ACC112 (cell line): ENCODE measurements around the gene EPHA3.

Experiments
- H2AFZ ChIP-seq: fragments of 200-600 bp; sonication (generic); one replicate; pipeline ENCODE4 v1.6.0; 2017; ENCODE audit warnings: antibody characterized with exemption, low read length; ENCODE audit not compliant: unreplicated experiment
- H3K27ac ChIP-seq: fragments of 200-600 bp; sonication (generic); 2 replicates; pipeline ENCODE4 v1.5.1; 2014; ENCODE audit warnings: low read depth, mild to moderate bottlenecking, antibody characterized with exemption, low read length, moderate library complexity
- H3K27me3 ChIP-seq: fragments of 200-600 bp; sonication (generic); 2 replicates; pipeline ENCODE4 v1.6.1; 2014; ENCODE audit warnings: mild to moderate bottlenecking, antibody characterized with exemption, low read length, moderate library complexity, mixed read lengths; ENCODE audit not compliant: insufficient read depth
- H3K36me3 ChIP-seq: fragments of 200-600 bp; sonication (generic); 2 replicates; pipeline ENCODE4 v1.6.1; 2016; ENCODE audit warnings: mild to moderate bottlenecking, antibody characterized with exemption, low read length, moderate library complexity, mixed read lengths; ENCODE audit not compliant: insufficient read depth
- H3K4me1 ChIP-seq: fragments of 200-600 bp; sonication (generic); one replicate; pipeline ENCODE4 v1.6.1; 2016; ENCODE audit warnings: low read length, mixed read lengths; ENCODE audit not compliant: insufficient read depth, unreplicated experiment, control insufficient read depth
- H3K4me3 ChIP-seq: fragments of 200-600 bp; sonication (generic); 2 replicates; pipeline ENCODE4 v1.5.1; 2014; ENCODE audit warnings: mild to moderate bottlenecking, low read depth, low read length
- H3K79me2 ChIP-seq: fragments of 200-600 bp; sonication (generic); one replicate; pipeline ENCODE4 v1.6.0; 2016; ENCODE audit warnings: low read length; ENCODE audit not compliant: control insufficient read depth, unreplicated experiment, insufficient read depth

EPHA3 gene

GRCh38 chr3:89144080-89144479, 36.7 kb downstream of the EPHA3 start:
- Histone ChIP-seq H2AFZ (no peak overlapping the region), H3K4me3 (no peak overlapping the region), H3K79me2 (no peaks in the 10 kb centered on the region), H3K27me3 (no peaks in the 10 kb centered on the region), H3K4me1 (peaks cover 10% of the 10 kb centered on the region), H3K27ac (no peak overlapping the region), H3K36me3 (no peaks in the 10 kb centered on the region)

GRCh38 chr3:89145995-89146394, 38.6 kb downstream of the EPHA3 start:
- peaks cover 10% of the 10 kb centered on the region for H3K4me1 ChIP-seq
- H3K27ac ChIP-seq: peak overlapping the region; percentile 71
- H3K4me3 ChIP-seq: no peak overlapping the region
- no peak overlapping the region for H2AFZ ChIP-seq
- H3K36me3 ChIP-seq: no peaks in the 10 kb centered on the region
- no peaks in the 10 kb centered on the region for H3K79me2 ChIP-seq
- no peaks in the 10 kb centered on the region for H3K27me3 ChIP-seq

GRCh38 chr3:89154416-89154815, 47.0 kb downstream of the EPHA3 start:
- no peaks in the 10 kb centered on the region for H3K36me3 ChIP-seq
- no peak overlapping the region for H3K4me3 ChIP-seq
- H3K27me3 ChIP-seq: no peaks in the 10 kb centered on the region
- no peaks in the 10 kb centered on the region for H3K4me1 ChIP-seq
- no peaks in the 10 kb centered on the region for H3K79me2 ChIP-seq
- H2AFZ ChIP-seq: no peak overlapping the region
- H3K27ac ChIP-seq: no peak overlapping the region

- Histone ChIP-seq H3K27me3 (no peaks in the 10 kb centered on the region), H2AFZ (no peak overlapping the region), H3K27ac (no peak overlapping the region), H3K36me3 (no peaks in the 10 kb centered on the region), H3K4me1 (no peaks in the 10 kb centered on the region), H3K4me3 (no peak overlapping the region), H3K79me2 (no peaks in the 10 kb centered on the region)
Observed at GRCh38 chr3:89155811-89156210, 48.4 kb downstream of the EPHA3 start.

- no peak overlapping the region for H3K27ac ChIP-seq
- no peaks in the 10 kb centered on the region for H3K79me2 ChIP-seq
- no peak overlapping the region for H3K4me3 ChIP-seq
- H2AFZ ChIP-seq: no peak overlapping the region
- no peaks in the 10 kb centered on the region for H3K4me1 ChIP-seq
- H3K36me3 ChIP-seq: no peaks in the 10 kb centered on the region
- no peaks in the 10 kb centered on the region for H3K27me3 ChIP-seq
Observed at GRCh38 chr3:89157575-89157974, 50.2 kb downstream of the EPHA3 start.

GRCh38 chr3:89159605-89160004, 52.2 kb downstream of the EPHA3 start:
- no peak overlapping the region for H3K4me3 ChIP-seq
- no peaks in the 10 kb centered on the region for H3K36me3 ChIP-seq
- no peaks in the 10 kb centered on the region for H3K79me2 ChIP-seq
- H3K27ac ChIP-seq: no peak overlapping the region
- H3K27me3 ChIP-seq: no peaks in the 10 kb centered on the region
- H2AFZ ChIP-seq: no peak overlapping the region
- H3K4me1 ChIP-seq: no peaks in the 10 kb centered on the region

GRCh38 chr3:89164774-89165173, 57.4 kb downstream of the EPHA3 start:
- no peaks in the 10 kb centered on the region for H3K36me3 ChIP-seq
- no peaks in the 10 kb centered on the region for H3K27me3 ChIP-seq
- no peak overlapping the region for H2AFZ ChIP-seq
- no peaks in the 10 kb centered on the region for H3K4me1 ChIP-seq
- H3K27ac ChIP-seq: no peak overlapping the region
- H3K4me3 ChIP-seq: no peak overlapping the region
- no peaks in the 10 kb centered on the region for H3K79me2 ChIP-seq

GRCh38 chr3:89165636-89166263, 58.3 kb downstream of the EPHA3 start:
- no peaks in the 10 kb centered on the region for H3K79me2 ChIP-seq
- no peak overlapping the region for H3K4me3 ChIP-seq
- no peak overlapping the region for H2AFZ ChIP-seq
- no peaks in the 10 kb centered on the region for H3K4me1 ChIP-seq
- H3K27me3 ChIP-seq: no peaks in the 10 kb centered on the region
- no peak overlapping the region for H3K27ac ChIP-seq
- H3K36me3 ChIP-seq: no peaks in the 10 kb centered on the region

- Histone ChIP-seq H3K4me1 (peaks cover 12% of the 10 kb centered on the region), H3K79me2 (no peaks in the 10 kb centered on the region), H2AFZ (no peak overlapping the region), H3K4me3 (no peak overlapping the region), H3K27ac (no peak overlapping the region), H3K27me3 (no peaks in the 10 kb centered on the region), H3K36me3 (no peaks in the 10 kb centered on the region)
Observed at GRCh38 chr3:89171687-89172545, 64.5 kb downstream of the EPHA3 start.

GRCh38 chr3:89173546-89173945, 66.1 kb downstream of the EPHA3 start:
- H3K27ac ChIP-seq: peak overlapping the region; percentile 54
- peaks cover 12% of the 10 kb centered on the region for H3K4me1 ChIP-seq
- H3K4me3 ChIP-seq: peak overlapping the region; percentile 45
- H3K79me2 ChIP-seq: no peaks in the 10 kb centered on the region
- H3K27me3 ChIP-seq: no peaks in the 10 kb centered on the region
- H2AFZ ChIP-seq: no peak overlapping the region
- no peaks in the 10 kb centered on the region for H3K36me3 ChIP-seq
